SJCRH30 (cell line): Measurements from ENCODE around the gene ITPRIPL1. TPM values are rescaled to one million over a fixed set of nuclear protein-coding genes. Genes with fewer than 3 reads are reported as not detected.
"Not testable (repeated sequence)": the region's sequence is repeated elsewhere in the genome, so short reads cannot be mapped to it uniquely, and the experiment has no call there.

ENCODE experiments used
- DNase-seq, 2 experiments: peaks; one replicate each; pipeline ENCODE4 v3.0.0-alpha.2; 2015 to 2020
- H3K27ac ChIP-seq: fragments of 250-450 bp; sonication (Bioruptor Pico); 2 replicates; pipeline ENCODE4 v1.5.1; 2020; ENCODE audit warnings: mild to moderate bottlenecking, moderate library complexity
- H3K27me3 ChIP-seq: fragments of 250-450 bp; sonication (Bioruptor Pico); 2 replicates; pipeline ENCODE4 v1.5.1; 2020; ENCODE audit warnings: mild to moderate bottlenecking, moderate library complexity
- H3K36me3 ChIP-seq: fragments of 250-450 bp; sonication (Bioruptor Pico); 2 replicates; pipeline ENCODE4 v1.5.1; 2020; ENCODE audit warnings: mild to moderate bottlenecking, moderate library complexity
- H3K4me1 ChIP-seq: fragments of 250-450 bp; sonication (Bioruptor Pico); 2 replicates; pipeline ENCODE4 v1.5.1; 2020; ENCODE audit warnings: mild to moderate bottlenecking, moderate library complexity
- H3K4me3 ChIP-seq: fragments of 250-450 bp; sonication (Bioruptor Pico); 2 replicates; pipeline ENCODE4 v1.5.1; 2020; ENCODE audit warnings: mild to moderate bottlenecking, moderate library complexity
- H3K9me3 ChIP-seq: fragments of 250-450 bp; sonication (Bioruptor Pico); replicated peaks from 2 replicates; pipeline ENCODE4 v1.5.1; 2020; ENCODE audit warnings: mild to moderate bottlenecking, moderate library complexity
- total RNA-seq: library from RNA; depleted of rRNA; stranded (reverse); fragments of >200 nt; shearing (Covaris generic); gene quantifications from 2 replicates; pipeline ENCODE4 v1.2.3, GENCODE V29; 2014; rRNA removed

ITPRIPL1 gene, protein sequence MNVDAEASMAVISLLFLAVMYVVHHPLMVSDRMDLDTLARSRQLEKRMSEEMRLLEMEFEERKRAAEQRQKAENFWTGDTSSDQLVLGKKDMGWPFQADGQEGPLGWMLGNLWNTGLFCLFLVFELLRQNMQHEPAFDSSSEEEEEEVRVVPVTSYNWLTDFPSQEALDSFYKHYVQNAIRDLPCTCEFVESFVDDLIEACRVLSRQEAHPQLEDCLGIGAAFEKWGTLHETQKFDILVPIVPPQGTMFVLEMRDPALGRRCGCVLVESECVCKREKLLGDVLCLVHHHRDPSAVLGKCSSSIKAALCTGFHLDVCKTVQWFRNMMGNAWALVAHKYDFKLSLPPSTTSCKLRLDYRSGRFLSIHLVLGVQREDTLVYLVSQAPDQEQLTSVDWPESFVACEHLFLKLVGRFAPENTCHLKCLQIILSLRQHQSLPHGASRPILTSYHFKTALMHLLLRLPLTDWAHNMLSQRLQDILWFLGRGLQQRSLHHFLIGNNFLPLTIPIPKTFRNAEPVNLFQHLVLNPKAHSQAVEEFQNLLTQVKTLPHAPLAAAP
- 26.4 and 27.1 TPM in 2 replicates for total RNA-seq

- Histone ChIP-seq H3K27ac (peak within 1 kb of the TSS; percentile 54), H3K36me3 (peaks cover 20% of the 10 kb centered on the region), H3K4me3 (peak within 1 kb of the TSS; percentile 84), H3K9me3 (no peaks in the 10 kb centered on the region), H3K27me3 (no peaks in the 10 kb centered on the region), H3K4me1 (peaks cover 4% of the 10 kb centered on the region)
- DNase-seq = peak; percentile 55 to 56
Observed at GRCh38 chr2:96325041-96325883, at the start of gene ITPRIPL1. TSS of gene ITPRIPL1 (plus strand) at chr2:96325317. CDS start at chr2:96325840, 523 bp downstream.

DNA sequence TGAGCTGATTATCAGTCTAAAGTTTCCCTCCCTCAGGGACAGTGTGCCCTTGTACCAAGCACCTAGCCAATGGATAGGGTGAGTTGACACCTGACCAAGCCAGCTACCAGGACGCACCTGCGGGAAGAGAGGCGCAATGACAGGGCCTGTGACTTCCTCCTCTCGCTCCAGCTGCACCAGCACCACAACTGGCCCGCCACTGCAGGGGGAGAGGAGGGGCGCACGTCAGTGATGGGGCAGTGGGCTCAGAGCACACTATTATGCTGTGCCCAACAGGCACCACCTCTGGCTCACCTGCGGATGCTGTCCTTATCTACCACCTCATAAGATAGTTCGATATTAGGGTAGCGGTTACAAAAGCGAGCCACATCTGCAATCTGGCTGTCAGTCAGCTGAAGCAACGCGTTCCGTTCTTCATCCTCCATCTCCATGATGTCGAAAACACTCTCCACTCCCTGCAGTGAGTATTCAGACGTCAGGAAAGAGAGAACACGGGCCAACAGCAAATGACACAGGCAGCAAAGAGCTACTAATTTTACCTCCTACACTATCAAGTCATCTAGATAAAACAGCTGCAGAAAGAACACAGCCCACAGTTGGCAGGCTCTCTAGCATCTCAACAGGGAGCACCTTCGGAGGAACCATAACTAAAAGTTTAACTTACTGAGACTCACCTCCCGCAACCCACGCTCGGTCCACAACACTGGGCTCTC is 48.2 kb upstream of the ITPRIPL1 start:
- Histone ChIP-seq H3K27ac (no peak overlapping the region), H3K27me3 (no peaks in the 10 kb centered on the region), H3K4me3 (no peak overlapping the region), H3K4me1 (no peaks in the 10 kb centered on the region), H3K36me3 (peaks cover 87% of the 10 kb centered on the region), H3K9me3 (no peaks in the 10 kb centered on the region)
- DNase-seq = no peak

- peaks cover 96% of the 10 kb centered on the region for H3K36me3 ChIP-seq
- no peaks in the 10 kb centered on the region for H3K9me3 ChIP-seq
- no peaks in the 10 kb centered on the region for H3K27me3 ChIP-seq
- DNase-seq = no peak
- no peak overlapping the region for H3K4me3 ChIP-seq
- H3K27ac ChIP-seq = no peak overlapping the region
- H3K4me1 ChIP-seq = no peaks in the 10 kb centered on the region
Observed at GRCh38 chr2:96287273-96287856, 37.8 kb upstream of the ITPRIPL1 start.

DNA sequence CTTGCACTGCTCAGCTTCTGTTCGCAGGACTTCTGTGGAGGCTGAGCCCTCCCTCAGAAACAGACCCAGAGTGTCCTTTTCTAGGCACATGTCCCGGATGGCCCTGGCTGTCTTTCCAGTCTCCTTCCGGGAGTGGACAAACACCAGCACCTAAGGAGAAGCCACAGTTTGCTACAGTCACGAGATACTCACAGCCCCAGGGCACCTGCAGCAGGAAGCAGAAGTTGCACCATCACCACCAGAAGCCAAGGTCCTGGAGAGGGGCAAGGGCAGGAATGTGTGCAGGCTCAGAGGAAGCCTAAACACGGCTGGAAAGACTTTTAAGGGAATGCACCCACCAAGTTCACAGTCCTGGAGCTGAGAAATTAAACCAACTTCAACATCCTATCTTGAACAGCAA is 33.4 kb upstream of the ITPRIPL1 start:
- DNase-seq = no peak
- H3K4me1 ChIP-seq = no peaks in the 10 kb centered on the region
- peaks cover 99% of the 10 kb centered on the region for H3K36me3 ChIP-seq
- H3K9me3 ChIP-seq = no peaks in the 10 kb centered on the region
- H3K27ac ChIP-seq = no peak overlapping the region
- H3K4me3 ChIP-seq = no peak overlapping the region
- no peaks in the 10 kb centered on the region for H3K27me3 ChIP-seq

GRCh38 chr2:96294271-96294670 is 30.8 kb upstream of the ITPRIPL1 start:
- not testable (repeated sequence) for H3K27ac ChIP-seq, H3K27me3 ChIP-seq, H3K4me3 ChIP-seq, DNase-seq, H3K4me1 ChIP-seq, H3K9me3 ChIP-seq
- peaks cover 99% of the 10 kb centered on the region for H3K36me3 ChIP-seq

GRCh38 chr2:96296925-96297324 is 28.2 kb upstream of the ITPRIPL1 start:
- Histone ChIP-seq H3K27ac (no peak overlapping the region), H3K4me1 (no peaks in the 10 kb centered on the region), H3K36me3 (peaks cover 98% of the 10 kb centered on the region), H3K4me3 (no peak overlapping the region), H3K9me3 (no peaks in the 10 kb centered on the region), H3K27me3 (no peaks in the 10 kb centered on the region)
- DNase-seq = no peak

- no peak for DNase-seq
- H3K36me3 ChIP-seq = peaks cover 75% of the 10 kb centered on the region
- no peaks in the 10 kb centered on the region for H3K27me3 ChIP-seq
- H3K4me1 ChIP-seq = peaks cover 11% of the 10 kb centered on the region
- H3K27ac ChIP-seq = no peak overlapping the region
- no peaks in the 10 kb centered on the region for H3K9me3 ChIP-seq
- H3K4me3 ChIP-seq = no peak overlapping the region
Observed at GRCh38 chr2:96301865-96302264, 23.3 kb upstream of the ITPRIPL1 start.

DNA sequence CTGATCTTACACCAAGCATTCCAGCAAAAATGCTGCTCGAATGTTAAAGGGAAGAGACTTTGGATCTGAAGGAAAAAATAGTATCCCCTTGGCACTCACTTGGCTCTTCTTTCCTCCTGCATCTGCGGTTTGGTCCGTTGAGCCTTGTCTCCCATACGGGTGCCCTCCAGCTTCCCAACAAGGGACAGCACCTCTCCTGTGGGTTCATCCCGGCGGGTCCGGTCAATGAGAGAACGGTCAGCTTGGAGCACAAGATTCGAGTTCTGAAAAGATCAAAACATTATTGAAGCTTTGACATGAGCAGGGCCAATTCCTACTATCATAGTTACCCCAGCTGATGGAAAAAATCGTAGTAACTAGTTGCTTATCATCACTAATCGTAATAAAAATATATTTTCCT is 20.5 kb upstream of the ITPRIPL1 start:
- no peaks in the 10 kb centered on the region for H3K27me3 ChIP-seq
- peak overlapping the region; percentile 86 for H3K27ac ChIP-seq
- peak in 1 of 2 experiments; percentile 15 for DNase-seq

GRCh38 chr2:96305091-96305978 is 19.8 kb upstream of the ITPRIPL1 start, which contains the start of gene SNRNP200:
TSS of gene SNRNP200 (minus strand) at chr2:96305546. CDS start at chr2:96305437, 109 bp downstream.
- peaks cover 40% of the 10 kb centered on the region for H3K36me3 ChIP-seq
- H3K4me3 ChIP-seq = peak within 1 kb of the TSS; percentile 83
- peak; percentile 90 to 94 for DNase-seq
- no peaks in the 10 kb centered on the region for H3K27me3 ChIP-seq
- no peaks in the 10 kb centered on the region for H3K9me3 ChIP-seq
- peak within 1 kb of the TSS; percentile 86 for H3K27ac ChIP-seq
- peaks cover 11% of the 10 kb centered on the region for H3K4me1 ChIP-seq

More for the DNA sequence above, 20.5 kb upstream of the ITPRIPL1 start:
- H3K36me3 ChIP-seq = peaks cover 48% of the 10 kb centered on the region
- peaks cover 11% of the 10 kb centered on the region for H3K4me1 ChIP-seq
- H3K9me3 ChIP-seq = no peaks in the 10 kb centered on the region
- peak overlapping the region; percentile 83 for H3K4me3 ChIP-seq

GRCh38 chr2:96305979-96306308 is 19.2 kb upstream of the ITPRIPL1 start:
- Histone ChIP-seq H3K27ac (peak overlapping the region; percentile 86), H3K4me3 (peak overlapping the region; percentile 83)

DNA sequence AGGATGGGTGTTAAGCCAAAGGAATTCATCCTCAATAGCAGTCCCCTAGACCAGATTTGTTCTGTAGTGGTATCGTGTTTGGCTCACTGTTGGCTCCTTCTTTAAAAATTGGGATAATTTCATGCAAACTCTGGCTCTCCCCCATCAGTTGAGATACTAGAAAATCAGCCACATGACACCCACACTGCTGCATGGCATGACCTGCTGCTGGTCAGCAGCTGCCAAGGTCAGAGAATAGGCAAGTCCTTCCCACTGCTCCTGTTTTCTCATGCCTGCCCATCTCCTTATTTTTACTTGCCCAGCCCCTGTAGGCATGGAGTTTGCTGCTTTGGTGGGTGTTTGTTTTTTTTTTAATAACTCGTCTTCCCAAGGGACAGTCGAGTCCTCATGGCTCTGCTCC is 18.7 kb upstream of the ITPRIPL1 start:
- Histone ChIP-seq H3K27ac (peak overlapping the region; percentile 86), H3K9me3 (no peaks in the 10 kb centered on the region), H3K36me3 (peaks cover 32% of the 10 kb centered on the region), H3K4me3 (peak overlapping the region; percentile 83), H3K27me3 (no peaks in the 10 kb centered on the region), H3K4me1 (peaks cover 11% of the 10 kb centered on the region)
- peak in 1 of 2 experiments; percentile 19 for DNase-seq

More at GRCh38 chr2:96305979-96306308, 19.2 kb upstream of the ITPRIPL1 start:
- no peak for DNase-seq
- Histone ChIP-seq H3K4me1 (peaks cover 11% of the 10 kb centered on the region), H3K36me3 (peaks cover 36% of the 10 kb centered on the region), H3K27me3 (no peaks in the 10 kb centered on the region), H3K9me3 (no peaks in the 10 kb centered on the region)

DNA sequence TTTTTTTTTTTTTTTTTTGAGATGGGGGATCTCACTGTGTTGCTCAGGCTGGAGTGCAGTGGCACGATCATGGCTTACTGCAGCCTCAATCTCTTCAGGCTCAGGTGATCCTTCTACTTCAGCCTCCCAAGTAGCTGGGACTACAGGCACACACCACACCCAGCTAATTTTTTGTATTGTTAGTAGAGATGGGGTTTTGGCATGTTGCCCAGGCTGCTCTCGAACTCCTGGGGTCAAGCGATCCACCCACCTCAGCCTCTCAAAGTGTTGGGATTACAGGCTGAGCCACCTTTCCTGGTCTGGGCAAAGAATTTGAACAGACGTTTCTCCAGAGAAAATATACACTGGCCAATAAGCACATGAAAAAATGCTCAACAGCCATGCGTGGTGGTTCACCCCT is 16.9 kb upstream of the ITPRIPL1 start:
- Histone ChIP-seq H3K9me3 (no peaks in the 10 kb centered on the region), H3K36me3 (peaks cover 13% of the 10 kb centered on the region), H3K27ac (no peak overlapping the region), H3K4me3 (no peak overlapping the region), H3K27me3 (no peaks in the 10 kb centered on the region), H3K4me1 (peaks cover 11% of the 10 kb centered on the region)
- DNase-seq = peak in 1 of 2 experiments; percentile 25

DNA sequence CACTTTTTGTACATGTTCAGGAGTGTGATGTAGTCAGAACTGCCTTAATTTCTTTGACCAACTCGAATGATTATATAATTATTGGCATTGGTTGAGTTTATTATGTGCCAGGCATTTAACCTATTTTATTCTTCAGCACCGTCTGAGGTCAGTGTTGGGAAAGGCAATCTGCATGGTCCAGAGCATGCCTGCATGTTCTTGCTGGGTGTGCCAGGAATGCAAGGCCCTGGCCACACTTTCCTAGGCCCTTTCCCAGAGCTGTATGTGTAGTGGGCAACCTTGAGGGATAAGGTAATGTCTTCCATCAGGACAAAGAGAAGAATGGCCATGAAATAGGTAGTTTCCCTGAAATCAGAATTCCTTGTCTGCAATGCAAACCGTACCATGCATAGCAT is 10.1 kb upstream of the ITPRIPL1 start:
- no peak for DNase-seq
- H3K27me3 ChIP-seq = no peaks in the 10 kb centered on the region
- H3K27ac ChIP-seq = peak overlapping the region; percentile 83
- H3K9me3 ChIP-seq = no peaks in the 10 kb centered on the region
- peaks cover 19% of the 10 kb centered on the region for H3K4me1 ChIP-seq
- H3K36me3 ChIP-seq = no peaks in the 10 kb centered on the region
- H3K4me3 ChIP-seq = no peak overlapping the region
